Breast epithelium (tissue), 3 donors: ENCODE data around the gene NCAPH2.

Source experiments
- CTCF ChIP-seq, 3 donors: fragments of 450-650 bp; IDR thresholded peaks; one replicate each; pipeline ENCODE4 v1.5.1; 2016 to 2017; ENCODE audit warnings: antibody characterized with exemption in 3 of 3, mild to moderate bottlenecking in 3 of 3, moderate library complexity in 3 of 3
- POLR2A ChIP-seq: fragments of 450-650 bp; IDR thresholded peaks from one replicate; pipeline ENCODE4 v1.6.1; 2016; ENCODE audit warnings: antibody characterized with exemption, mild to moderate bottlenecking, moderate library complexity

GRCh38 chr22:50526834-50527801 lies 19.1 kb downstream of the NCAPH2 start:
- no peak for TF ChIP-seq CTCF (IDR thresholded peaks at IDR 0.05)
- TF ChIP-seq POLR2A, result no peak
